ENCODE data around the gene BCL7A. TPM values are rescaled to one million over a fixed set of nuclear protein-coding genes. Genes with fewer than 3 reads are reported as not detected.

The BCL7A gene
- total RNA-seq, 1 donor from 2014 or later, result 11.4 TPM

DNA sequence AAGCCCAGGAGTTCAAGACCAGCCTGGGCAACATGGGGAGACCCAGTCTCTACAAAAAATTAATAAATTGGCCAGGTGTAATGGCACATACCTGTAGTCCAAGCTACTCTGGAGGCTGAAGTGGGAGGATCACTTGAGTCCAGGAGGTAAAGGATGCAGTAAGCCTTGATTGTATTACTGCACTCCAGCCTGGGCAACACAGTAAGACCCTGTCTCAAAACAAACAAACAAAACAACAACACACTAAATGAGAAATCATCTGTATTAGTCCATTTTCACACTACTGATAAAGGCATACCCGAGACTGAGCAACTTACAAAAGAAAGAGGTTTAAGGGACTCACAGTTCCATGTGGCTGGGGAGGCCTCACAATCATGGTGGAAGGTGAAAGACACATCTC, 52.1 kb downstream of the BCL7A start:
- TF ChIP-seq, protein P1, sequence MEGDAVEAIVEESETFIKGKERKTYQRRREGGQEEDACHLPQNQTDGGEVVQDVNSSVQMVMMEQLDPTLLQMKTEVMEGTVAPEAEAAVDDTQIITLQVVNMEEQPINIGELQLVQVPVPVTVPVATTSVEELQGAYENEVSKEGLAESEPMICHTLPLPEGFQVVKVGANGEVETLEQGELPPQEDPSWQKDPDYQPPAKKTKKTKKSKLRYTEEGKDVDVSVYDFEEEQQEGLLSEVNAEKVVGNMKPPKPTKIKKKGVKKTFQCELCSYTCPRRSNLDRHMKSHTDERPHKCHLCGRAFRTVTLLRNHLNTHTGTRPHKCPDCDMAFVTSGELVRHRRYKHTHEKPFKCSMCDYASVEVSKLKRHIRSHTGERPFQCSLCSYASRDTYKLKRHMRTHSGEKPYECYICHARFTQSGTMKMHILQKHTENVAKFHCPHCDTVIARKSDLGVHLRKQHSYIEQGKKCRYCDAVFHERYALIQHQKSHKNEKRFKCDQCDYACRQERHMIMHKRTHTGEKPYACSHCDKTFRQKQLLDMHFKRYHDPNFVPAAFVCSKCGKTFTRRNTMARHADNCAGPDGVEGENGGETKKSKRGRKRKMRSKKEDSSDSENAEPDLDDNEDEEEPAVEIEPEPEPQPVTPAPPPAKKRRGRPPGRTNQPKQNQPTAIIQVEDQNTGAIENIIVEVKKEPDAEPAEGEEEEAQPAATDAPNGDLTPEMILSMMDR (IDR thresholded peaks at IDR 0.05), result no peak
- Histone ChIP-seq H3K27me3 (no peaks in the 10 kb centered on the region), H3K9me3 (no peaks in the 10 kb centered on the region), H3K4me1 (peaks cover 12% of the 10 kb centered on the region), H3K36me3 (no peaks in the 10 kb centered on the region), H3K27ac (no peak overlapping the region), H3K4me3 (no peak overlapping the region)
- no peak for ATAC-seq
- DNase-seq, result no peak
- intact Hi-C loops (cut with DNase I), result no loop called here

DNA sequence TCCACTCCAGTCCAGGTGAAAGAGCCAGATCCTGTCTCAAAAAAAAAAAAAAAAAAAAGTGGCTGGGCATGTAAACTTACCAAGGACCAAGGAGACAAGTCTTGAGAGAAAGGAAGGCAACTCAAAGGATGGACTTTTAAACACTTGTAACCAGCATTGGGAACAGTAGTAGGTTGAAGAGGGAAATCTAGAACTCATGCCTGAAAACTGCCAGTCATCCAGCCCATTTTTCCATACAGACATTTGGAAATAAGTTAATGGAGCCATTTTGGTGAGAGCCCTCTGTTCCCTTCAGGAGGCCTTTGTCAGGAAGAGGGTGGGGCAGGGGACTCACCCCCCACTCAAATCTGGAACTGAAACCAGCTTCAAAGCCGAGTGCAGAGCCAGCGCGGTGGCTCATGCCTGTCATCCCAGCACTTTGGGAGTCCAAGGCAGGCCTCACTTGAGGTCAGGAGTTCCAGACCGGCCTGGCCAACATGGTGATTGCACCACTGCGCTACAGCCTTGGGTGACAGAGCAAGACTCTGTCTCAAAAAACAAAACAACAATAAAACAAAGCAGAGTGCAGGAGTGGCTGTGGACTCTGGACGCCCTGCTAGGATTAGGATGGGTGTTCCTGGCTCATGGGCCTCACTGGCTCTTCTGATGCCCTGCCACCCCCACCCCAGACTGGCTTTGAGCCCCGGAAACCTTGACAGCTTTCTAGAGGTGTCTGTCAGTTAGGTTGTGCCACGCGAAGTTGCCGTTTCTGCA, 55.2 kb downstream of the BCL7A start:
- TF ChIP-seq, protein P1 (IDR thresholded peaks at IDR 0.05), result no peak
- Histone ChIP-seq H3K4me3 (no peak overlapping the region), H3K9me3 (no peaks in the 10 kb centered on the region), H3K4me1 (peaks cover 27% of the 10 kb centered on the region), H3K27ac (no peak overlapping the region), H3K27me3 (no peaks in the 10 kb centered on the region), H3K36me3 (no peaks in the 10 kb centered on the region)
- ATAC-seq (no peak), DNase-seq (no peak)
- intact Hi-C loops (cut with DNase I), result no loop called here

DNA sequence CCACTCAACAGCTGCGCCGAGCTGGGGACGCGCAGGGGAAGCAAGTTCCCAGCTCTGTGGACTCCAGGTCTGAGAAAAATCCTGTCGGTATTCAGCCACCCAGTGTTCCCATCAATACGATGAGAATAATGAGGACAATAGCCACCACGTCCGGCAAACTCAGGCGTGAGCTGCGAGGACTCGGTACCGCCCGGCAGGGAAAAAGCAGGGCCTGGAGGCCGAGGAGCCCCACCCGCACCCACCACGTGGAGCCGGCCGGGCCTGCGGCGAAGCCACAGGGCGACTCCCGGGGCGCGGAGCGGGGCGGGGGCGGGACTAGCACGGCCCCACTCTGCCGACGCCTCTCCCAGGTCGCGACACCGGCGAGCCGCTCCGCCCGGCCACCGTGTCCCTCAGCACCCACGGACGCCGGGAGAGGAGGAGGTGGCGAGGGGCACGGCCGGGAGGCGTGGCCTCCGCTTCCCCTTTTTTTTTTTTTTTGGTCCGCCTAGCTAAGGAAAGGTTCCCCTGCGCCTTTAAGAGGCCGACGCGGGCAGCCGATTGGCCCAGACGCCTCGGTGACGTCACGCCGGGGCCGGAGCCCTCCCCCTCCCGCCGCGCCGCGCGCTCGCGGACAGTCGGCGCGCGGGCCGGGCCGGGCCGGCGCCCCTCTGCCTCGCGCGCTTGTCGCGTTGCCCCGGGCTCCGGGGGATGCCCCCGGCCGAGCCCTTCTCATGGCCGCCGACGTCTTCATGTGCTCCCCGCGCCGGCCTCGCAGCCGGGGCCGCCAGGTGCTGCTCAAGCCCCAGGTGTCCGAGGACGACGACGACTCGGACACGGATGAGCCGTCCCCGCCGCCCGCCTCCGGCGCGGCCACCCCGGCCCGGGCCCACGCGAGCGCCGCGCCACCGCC, 56.7 kb downstream of the BCL7A start, which contains the start of gene MLXIP:
Gene MLXIP (plus strand): TSS at position 616 of the 892 bp plus-strand sequence. CDS start 98 bp downstream, at position 714.
- no peaks in the 10 kb centered on the region for H3K27me3 ChIP-seq
- no peaks in the 10 kb centered on the region for H3K36me3 ChIP-seq
- peaks cover 34% of the 10 kb centered on the region for H3K4me1 ChIP-seq
- H3K4me3 ChIP-seq, result peak within 1 kb of the TSS; percentile 81
- TF ChIP-seq, protein P1 (IDR thresholded peaks at IDR 0.05), result no peak
- no peaks in the 10 kb centered on the region for H3K9me3 ChIP-seq
- ATAC-seq (peak; percentile 89), DNase-seq (peak; percentile 97)
- intact Hi-C loops (cut with DNase I), result no loop called here
- peak within 1 kb of the TSS; percentile 87 for H3K27ac ChIP-seq

DNA sequence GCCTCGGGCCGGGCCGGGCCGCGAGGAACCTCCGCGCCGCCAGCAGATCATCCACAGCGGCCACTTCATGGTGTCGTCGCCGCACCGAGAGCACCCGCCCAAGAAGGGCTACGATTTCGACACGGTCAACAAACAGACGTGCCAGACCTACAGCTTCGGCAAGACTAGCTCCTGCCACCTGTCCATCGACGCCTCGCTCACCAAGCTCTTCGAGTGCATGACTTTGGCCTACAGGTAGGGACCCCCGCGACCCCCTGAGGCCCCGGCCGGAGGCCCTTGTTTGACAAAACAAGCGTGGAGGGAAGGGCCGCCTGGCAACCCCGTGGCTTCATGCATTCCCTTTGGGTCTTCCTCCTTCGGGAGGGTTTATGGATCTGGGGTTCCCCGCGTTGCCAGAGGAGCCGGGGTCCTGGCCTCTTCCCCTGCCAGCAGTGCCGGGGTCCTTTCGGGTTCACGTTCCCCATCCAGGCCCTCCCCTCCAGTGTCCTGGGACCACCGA, 57.4 kb downstream of the BCL7A start:
- peaks cover 34% of the 10 kb centered on the region for H3K4me1 ChIP-seq
- peak overlapping the region; percentile 81 for H3K4me3 ChIP-seq
- ATAC-seq, result no peak
- peak overlapping the region; percentile 87 for H3K27ac ChIP-seq
- peak; percentile 78 for DNase-seq
- H3K27me3 ChIP-seq, result no peaks in the 10 kb centered on the region
- no peaks in the 10 kb centered on the region for H3K9me3 ChIP-seq
- peaks cover under 1% of the 10 kb centered on the region for H3K36me3 ChIP-seq
- TF ChIP-seq, protein P1 (IDR thresholded peaks at IDR 0.05), result no peak
- intact Hi-C loops (cut with DNase I), result no loop called here

DNA sequence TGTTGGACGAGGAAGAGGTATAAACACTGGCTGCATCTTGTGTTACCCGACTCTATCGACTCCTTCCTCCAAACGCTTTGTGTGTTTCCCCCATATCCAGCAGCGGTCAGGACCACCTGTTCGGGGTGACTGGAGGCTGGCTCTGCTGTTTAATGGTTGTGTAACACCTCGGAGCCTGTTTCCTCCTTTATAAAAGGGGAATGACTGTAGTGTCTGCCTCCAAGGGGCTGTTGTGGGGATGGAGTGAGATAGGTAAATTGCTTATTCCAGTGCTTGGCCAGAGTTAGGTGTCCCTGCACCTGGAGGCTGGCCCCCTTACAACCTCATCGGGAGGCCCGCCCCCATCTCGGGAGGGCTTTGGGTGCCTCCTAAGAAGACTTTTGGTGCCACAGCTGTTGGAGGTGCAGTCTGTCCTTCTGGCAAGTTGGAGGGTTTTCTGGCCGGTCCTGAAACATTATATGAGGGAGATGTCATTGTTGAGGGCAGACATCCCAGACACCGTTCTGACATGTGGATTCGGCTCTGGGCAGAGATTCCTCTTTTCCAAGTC, 57.9 kb downstream of the BCL7A start:
- Histone ChIP-seq H3K27me3 (no peaks in the 10 kb centered on the region), H3K4me1 (peaks cover 34% of the 10 kb centered on the region), H3K36me3 (peaks cover 6% of the 10 kb centered on the region), H3K27ac (peak overlapping the region; percentile 87), H3K9me3 (no peaks in the 10 kb centered on the region), H3K4me3 (peak overlapping the region; percentile 81)
- ATAC-seq (no peak), DNase-seq (peak; percentile 66)
- intact Hi-C loops (cut with DNase I), result no loop called here
- TF ChIP-seq, protein P1 (IDR thresholded peaks at IDR 0.05), result no peak

Measured in upper lobe of right lung (tissue), 1 donor.